Measurements from ENCODE around the gene C4B. TPM values are rescaled to one million over a fixed set of nuclear protein-coding genes. Genes with fewer than 3 reads are reported as not detected.
"Not testable (repeated sequence)": the region's sequence is repeated elsewhere in the genome, so short reads cannot be mapped to it uniquely, and the experiment has no call there.

The C4B gene
- 10 to 100 TPM; 12.0 to 24.1 (median 14.0) TPM for polyA plus RNA-seq (ENCODE audit: insufficient read length in 3 of 3)

DNA sequence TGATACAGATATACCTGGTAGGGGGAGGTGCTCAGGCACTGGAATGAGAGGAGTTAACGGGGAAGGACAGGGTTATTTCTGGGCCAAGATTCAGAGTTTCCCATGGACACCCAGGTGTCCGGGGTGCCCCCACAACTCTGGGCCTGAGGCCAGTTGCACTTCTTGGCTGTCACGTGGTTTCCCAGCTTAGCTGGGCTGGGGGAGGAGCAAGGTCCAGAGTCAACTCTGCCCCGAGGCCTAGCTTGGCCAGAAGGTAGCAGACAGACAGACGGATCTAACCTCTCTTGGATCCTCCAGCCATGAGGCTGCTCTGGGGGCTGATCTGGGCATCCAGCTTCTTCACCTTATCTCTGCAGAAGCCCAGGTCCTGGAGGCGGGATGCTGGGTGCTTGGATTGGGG lies at the start of gene C4B:
Gene C4B (plus strand): TSS at position 249 of the 400 bp plus-strand sequence. CDS start 51 bp downstream, at position 300.
- not testable (repeated sequence) for DNase-seq (ENCODE audit: low read depth in 3 of 3, low spot score in 2 of 3)

DNA sequence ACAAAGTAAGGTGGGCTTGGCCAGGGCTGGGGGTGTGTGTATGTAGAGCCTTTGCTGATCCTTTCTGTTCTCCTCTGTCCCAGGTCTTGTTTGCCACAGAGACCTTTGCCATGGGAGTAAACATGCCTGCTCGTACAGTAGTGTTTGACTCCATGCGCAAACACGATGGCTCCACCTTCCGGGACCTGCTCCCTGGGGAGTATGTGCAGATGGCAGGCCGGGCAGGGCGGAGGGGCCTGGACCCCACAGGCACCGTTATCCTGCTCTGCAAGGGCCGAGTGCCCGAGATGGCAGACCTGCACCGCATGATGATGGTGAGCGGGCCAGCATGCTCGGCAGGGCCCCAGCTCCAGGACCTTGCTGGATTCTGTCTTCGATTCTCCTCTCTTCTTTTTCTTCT lies 48.9 kb upstream of the C4B start:
- DNase-seq (ENCODE audit: low read depth in 3 of 3, low spot score in 2 of 3): no peak

DNA sequence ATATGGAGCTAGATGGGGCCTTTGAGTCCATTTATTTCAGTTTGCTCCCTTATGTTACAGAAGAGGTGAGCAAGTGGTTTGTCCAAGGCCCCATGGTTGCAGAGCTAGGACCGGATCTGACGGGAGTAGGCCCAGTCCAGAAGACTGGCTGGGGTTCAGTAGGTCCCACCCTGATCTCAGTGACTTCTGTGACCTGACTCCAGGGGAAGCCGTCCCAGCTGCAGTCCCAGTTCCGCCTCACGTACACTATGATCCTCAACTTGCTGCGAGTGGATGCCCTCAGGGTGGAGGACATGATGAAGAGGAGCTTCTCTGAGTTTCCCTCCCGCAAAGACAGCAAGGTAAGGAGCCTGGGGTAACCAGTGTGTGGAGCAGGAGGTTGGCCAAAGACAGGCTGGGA lies 48.1 kb upstream of the C4B start:
- no peak for DNase-seq (ENCODE audit: low read depth in 3 of 3, low spot score in 2 of 3)

DNA sequence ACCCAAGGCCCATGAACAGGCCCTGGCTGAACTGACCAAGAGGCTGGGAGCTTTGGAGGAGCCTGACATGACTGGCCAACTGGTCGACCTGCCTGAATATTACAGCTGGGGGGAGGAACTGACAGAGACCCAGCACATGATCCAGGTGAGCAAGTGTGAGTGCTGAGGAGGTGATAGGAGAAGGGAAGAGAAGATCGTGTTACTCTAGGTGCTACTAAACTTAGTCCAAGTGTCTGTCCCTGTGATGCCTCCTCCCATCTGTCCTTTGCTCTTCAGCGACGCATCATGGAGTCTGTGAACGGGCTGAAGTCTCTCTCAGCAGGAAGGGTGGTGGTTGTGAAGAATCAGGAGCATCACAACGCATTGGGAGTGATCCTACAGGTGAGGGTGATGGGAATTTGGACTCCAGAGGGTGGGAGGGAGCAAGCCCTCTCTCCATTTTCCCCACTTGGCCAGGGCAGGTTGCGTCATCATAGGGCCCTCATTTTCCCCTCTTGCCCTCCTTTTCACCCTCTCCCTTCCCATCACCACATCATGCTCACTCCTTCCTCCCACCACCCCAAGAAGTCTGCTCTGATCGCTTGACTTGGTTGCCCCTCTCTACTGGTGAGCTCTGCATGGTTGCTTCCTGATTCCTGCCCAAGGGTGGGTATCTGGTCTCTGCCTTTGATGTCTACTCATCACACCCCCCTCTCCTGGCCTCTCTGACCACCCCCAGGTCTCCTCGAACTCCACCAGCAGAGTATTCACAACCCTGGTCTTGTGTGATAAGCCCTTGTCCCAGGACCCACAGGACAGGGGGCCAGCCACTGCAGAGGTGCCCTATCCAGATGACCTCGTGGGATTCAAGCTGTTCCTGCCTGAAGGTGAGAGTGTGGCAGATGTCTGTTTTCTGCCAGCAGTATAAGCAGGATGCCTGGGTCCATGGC lies 47.3 kb upstream of the C4B start:
- DNase-seq (ENCODE audit: low read depth in 3 of 3, low spot score in 2 of 3): no peak

DNA sequence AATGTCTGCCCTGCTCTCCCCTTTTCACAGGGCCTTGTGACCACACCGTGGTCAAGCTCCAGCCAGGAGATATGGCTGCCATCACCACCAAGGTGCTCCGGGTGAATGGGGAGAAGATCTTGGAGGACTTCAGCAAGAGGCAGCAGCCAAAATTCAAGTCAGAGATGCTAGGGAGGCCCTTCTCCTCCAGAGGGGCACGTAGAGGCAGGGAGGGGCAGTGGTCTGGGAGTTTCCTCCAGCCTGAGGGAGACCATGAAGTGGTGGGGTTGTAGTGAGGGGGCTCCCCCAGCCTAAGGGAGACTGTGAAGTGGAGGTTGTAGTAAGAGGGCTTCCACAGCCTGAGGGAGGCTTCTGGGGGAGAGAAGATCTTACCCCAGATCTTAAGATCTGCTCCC lies 46.7 kb upstream of the C4B start:
- no peak for DNase-seq (ENCODE audit: low read depth in 3 of 3, low spot score in 2 of 3)

DNA sequence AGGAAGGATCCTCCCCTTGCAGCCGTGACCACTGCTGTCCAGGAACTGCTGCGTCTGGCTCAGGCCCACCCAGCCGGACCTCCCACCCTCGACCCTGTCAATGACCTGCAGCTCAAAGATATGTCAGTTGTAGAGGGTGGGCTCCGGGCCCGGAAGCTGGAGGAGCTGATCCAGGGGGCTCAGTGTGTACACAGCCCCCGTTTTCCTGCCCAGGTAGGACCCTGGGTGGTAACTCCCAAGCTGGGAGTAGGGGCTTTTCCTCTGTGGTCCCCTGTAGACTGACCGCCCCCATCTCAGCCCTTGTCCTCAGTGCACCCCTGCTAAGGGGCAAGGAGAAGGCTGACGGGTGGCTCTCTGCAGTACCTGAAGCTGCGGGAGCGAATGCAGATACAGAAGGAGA lies 46.3 kb upstream of the C4B start:
- no peak for DNase-seq (ENCODE audit: low read depth in 3 of 3, low spot score in 2 of 3)

DNA sequence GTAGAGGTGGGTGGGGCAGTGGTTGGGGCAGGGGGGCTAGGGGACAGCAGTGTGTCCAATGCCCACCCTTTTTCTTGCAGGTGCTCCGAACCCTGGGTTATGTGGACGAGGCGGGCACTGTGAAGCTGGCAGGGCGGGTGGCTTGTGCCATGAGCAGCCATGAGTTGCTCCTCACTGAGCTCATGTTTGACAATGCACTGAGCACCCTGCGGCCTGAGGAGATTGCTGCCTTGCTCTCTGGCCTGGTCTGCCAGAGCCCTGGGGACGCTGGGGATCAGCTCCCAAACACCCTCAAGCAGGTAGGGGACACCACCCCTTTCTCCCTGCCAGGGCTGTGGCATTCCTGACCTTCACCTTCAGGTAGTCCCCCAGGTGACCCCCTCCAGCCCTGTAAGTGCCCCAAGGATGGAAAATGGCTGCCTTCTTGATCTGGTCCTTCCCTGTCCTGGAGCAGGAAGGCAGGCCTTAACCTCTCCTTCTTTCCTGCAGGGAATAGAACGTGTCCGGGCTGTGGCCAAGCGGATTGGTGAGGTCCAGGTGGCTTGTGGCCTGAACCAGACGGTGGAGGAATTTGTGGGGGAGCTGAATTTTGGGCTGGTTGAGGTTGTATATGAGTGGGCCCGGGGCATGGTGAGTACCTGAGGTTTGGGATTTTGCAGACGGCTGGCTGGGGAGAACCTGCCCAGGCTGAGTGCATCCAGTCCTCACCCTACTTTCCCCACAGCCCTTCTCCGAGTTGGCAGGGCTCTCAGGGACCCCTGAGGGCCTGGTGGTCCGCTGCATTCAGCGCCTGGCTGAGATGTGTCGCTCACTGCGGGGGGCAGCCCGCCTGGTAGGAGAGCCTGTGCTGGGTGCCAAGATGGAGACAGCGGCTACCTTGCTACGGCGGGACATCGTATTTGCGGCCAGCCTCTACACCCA lies 45.5 kb upstream of the C4B start:
- no peak for DNase-seq (ENCODE audit: low read depth in 3 of 3, low spot score in 2 of 3)

DNA sequence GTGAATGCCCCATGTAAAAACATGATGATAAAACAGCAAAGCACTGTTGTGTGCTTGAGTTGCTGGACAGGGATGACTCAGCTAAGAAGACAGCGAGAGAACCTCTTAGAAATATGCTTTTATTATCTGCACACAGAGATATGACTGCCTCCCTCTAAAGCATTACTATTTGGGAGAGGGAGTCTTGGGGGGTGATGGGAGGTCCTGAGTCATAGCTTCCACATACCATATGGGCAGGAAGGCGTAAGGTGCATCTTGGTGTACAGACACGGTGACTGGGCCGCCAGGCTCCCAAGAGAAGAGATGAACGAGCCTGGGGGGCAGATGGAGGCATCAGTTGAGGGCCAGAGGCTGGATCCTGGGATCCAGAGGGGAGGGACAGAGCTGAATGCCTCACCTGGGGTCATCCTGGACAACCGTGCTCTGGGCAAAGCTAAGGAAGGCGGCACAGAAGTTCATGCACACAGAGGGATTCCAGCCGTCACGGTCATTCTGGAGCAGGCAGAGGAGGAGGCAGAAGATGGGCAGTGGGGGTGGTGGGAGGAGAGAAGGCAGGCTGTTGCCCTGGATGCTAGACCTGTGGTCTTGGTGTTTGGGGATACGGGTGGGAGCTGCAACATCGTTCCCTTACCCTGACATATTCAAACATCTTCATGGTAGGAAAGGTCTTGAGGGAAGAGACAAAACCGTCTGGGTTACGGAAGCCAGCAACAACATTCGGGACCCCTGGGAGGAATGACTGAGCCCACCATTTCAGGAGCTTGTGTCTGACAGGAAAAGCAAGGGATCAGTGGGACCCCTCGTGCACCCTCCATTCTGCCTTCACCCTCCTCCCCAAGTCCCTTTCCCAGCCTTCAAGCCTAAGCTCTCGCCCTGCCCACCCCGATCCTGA lies 44.6 kb upstream of the C4B start:
- DNase-seq (ENCODE audit: low read depth in 3 of 3, low spot score in 2 of 3): no peak

DNA sequence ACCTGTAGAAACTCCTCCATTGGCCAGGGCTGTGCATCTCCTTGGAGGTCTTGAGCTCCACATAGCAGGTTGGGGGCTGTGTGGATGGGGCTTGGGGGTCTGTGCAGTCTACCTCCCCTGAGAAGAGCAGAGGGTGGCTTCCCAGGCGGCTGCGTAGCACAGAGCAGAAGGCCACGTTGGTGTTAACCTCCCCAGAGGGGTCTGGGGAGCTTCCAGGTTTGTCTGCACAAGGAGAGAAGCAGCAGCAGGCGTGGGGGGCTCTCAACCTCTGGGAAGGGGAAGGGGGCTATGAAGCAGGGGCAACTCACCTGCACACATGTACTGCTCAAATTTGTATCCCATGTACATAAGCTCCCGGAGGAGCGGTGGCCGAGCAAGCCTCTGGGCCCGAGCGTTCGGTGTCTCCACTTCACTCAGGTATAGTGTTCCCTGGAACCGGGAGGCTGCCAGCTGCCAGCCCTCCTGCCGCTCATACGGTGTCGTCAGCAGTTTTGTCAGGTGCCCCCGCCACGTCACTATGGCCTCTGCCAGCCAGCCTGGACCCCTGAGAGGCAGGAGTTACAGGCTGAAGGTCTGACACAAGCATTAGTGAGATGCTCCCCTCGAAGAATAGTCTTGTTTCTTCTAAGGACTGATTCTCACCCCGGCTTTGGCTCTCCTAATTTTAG lies 43.9 kb upstream of the C4B start:
- no peak for DNase-seq (ENCODE audit: low read depth in 3 of 3, low spot score in 2 of 3)

DNA sequence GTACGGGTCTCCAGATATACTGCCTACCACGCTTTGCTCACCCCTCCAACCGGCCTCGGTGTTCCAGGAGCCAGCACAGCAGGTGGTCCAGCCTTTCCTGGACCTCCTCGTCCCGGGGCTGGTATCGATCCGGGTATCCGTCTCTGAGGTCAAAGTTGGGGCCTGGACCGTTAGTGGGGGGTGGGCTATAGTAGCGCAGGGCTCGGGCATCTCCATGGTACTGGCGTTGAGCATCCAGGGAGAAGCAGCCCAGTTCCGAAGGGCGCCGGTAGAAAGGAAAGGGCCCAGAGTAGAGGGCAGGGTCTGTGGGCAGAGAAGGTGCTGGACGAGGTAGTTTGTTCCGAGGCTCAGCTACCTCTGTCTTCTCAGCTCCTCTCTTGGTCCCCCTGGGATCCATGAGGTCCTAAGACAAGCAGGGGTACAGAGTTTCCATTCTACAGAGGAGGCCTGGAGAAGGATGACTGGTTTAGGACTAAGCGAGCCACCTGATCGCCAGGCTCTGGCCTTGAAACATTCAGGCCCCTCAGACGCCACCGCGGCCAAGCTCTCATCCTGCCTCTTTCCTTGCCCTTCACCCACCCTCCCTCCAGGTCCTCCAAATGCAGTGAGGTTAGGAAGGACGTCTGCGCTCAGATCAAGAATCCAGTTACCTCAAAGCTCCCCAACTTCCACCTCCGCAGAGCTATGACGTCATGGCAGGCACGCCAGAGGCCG lies 43.2 kb upstream of the C4B start:
- DNase-seq (ENCODE audit: low read depth in 3 of 3, low spot score in 2 of 3): no peak

DNA sequence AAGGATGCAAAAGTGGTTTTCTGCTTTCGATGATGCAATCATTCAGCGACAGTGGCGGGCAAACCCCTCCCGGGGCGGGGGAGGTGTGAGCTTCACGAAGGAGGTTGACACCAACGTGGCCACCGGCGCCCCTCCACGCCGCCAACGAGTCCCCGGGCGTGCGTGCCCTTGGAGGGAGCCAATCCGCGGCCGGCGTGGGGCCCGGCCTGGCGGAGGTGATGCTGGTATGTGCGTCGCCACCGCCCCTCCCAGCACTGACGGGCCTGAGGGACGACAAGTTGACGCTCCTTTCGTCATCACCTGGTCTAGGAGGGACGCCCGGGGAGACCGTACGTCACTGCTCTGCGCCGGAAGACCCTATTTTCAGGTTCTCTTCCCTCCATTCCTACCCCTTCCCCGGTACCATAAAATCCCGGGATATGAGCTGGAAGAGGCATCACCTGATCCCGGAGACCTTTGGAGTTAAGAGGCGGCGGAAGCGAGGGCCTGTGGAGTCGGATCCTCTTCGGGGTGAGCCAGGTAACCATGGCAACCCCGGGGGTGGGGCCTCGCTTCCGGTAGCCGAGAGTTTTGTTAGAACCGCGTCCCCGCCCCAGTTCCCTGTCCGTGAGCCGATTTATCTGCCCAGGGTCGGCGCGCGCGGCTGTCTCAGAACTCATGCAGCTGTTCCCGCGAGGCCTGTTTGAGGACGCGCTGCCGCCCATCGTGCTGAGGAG lies 42.4 kb upstream of the C4B start, which contains the start of gene DXO:
Gene DXO (minus strand): TSS at position 146 of the 716 bp plus-strand sequence. CDS start 463 bp downstream, outside the sequence.
- DNase-seq (ENCODE audit: low read depth in 3 of 3, low spot score in 2 of 3): peak; percentile 97 to 98 (median 97)

DNA sequence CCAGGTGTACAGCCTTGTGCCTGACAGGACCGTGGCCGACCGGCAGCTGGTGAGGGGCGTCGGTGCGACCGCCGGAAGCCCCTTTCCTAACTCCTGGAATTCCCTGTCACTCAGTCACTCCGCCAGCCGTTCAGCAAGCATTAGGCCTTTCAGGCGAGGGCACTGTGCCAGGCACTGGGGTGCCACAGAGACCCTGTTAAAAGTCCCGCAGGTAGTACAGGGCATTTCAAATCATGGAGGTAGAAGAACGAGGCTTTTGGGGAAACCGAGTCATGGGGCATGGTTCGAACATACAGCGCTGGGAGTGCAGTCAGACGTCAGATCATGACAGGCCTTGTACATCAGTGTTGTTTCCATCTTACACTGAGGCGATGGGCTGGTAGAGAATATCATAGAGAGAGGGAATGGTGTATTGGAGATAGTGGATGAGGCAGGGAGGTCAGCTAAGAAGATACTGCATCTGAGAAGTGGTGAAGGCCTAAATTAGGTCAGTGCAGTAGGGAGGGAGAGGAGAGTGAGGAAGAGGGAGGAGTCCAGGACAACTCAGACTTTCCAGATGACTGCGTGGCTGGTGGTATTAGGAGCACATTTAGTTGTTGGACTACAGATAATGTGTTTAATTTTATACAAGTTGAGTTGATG lies 41.8 kb upstream of the C4B start:
- DNase-seq (ENCODE audit: low read depth in 3 of 3, low spot score in 2 of 3): no peak

DNA sequence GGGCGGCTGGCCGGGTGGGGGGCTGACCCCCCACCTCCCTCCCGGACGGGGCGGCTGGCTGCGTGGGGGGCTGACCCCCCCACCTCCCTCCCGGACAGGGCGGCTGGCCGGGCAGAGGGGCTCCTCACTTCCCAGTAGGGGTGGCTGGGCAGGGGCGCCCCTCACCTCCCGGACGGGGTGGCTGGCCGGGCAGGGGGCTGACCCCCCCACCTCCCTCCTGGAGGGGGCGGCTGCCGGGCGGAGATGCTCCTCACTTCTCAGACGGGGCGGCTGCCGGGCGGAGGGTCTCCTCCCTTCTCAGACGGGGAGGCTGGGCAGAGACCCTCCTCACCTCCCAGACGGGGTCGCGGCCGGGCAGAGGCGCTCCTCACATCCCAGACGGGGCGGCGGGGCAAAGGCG lies 38.5 kb upstream of the C4B start:
- DNase-seq (ENCODE audit: low read depth in 3 of 3, low spot score in 2 of 3): not testable (repeated sequence)

DNA sequence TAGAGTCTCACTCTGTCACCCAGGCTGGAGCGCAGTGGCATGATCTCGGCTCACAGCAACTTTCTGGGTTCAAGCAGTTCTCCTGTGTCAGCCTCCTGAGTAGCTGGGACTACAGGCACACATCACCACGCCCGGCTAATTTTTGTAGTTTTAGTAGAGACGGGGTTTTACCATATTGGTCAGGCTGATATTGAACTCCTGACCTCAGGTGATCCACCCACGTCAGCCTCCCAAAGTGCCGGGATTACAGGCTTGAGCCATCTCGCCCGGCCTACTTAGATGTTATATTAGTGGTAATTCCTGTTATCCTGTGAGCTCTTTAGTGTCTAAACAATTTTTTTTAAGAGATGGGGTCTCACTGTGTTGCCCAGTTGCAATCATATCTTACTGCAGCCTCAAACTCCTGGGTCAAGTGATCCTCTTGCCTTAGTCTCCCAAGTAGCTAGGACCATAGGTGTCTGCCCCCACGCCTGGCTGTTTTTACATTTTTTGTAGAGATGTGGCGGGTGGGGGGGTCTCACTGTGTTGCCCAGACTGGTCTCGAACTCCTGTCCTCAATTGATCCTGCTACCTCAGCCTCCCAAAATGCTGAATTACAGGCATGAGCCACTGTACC lies 36.7 kb upstream of the C4B start:
- DNase-seq (ENCODE audit: low read depth in 3 of 3, low spot score in 2 of 3): no peak

DNA sequence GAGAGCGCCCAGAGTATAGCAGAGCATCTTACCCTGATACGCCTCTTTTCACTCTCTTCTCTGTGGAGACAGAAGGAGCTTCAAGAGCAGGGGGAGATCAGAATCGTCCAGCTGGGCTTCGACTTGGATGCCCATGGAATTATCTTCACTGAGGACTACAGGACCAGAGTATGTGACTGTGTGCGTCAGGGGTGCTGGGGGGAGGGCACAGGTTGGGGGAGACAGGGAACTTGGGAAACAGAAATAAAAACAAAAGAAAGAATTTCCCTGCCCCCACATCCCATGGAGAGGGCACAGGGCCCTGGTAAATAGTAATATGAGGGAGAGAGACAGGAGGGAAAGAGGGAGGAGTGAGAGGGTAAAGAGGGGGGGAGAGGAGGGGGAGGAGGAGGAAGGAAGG lies 35.8 kb upstream of the C4B start:
- DNase-seq (ENCODE audit: low read depth in 3 of 3, low spot score in 2 of 3): no peak

DNA sequence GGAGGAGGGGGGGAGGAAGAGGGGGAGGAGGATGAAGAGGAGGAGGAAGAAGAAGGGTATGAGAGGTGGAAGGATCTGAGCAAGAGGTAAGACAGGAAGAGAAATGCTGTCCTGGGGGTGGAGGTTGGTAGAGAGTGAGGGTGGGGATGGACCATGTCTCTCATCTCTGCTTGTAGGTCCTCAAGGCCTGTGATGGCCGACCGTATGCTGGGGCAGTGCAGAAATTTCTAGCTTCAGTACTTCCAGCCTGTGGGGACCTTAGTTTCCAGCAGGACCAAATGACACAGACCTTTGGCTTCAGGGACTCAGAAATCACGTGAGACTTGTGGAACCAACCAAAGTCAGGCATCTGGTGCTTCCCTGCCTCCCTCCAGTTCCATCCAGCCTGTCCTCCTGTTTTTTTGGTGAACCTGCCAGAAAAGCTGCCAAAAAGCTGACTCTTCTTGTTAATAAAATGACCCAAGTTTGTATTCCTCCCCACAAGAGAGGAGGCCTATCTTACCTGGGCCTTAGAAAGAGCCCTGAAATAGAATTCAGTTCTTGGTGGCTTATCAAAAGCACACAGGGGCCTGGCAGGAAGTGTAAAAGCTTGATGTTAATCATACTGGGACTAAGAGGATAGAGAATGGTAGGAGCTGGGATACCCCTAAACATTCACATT lies 35.2 kb upstream of the C4B start:
- DNase-seq (ENCODE audit: low read depth in 3 of 3, low spot score in 2 of 3): no peak
